SW 1271 (cell line): ENCODE data around the gene CD151.

ENCODE experiments used
- DNase-seq, 2 experiments: peaks; one replicate each; lab custom pipeline; 2025; lab: John Stamatoyannopoulos, UW

The CD151 gene

GRCh38 chr11:871472-871871 is 38.7 kb downstream of the CD151 start:
- no peak for DNase-seq

- no peak for DNase-seq
These were observed 40.0 kb downstream of the CD151 start for GRCh38 chr11:872799-873198.

GRCh38 chr11:873706-874105 is 41.0 kb downstream of the CD151 start:
- DNase-seq = no peak

- DNase-seq = no peak
These were observed 42.5 kb downstream of the CD151 start for GRCh38 chr11:875203-875602.

GRCh38 chr11:875769-876301 is 43.1 kb downstream of the CD151 start:
- DNase-seq = no peak

GRCh38 chr11:876545-876944 is 43.8 kb downstream of the CD151 start:
- DNase-seq = no peak

- peak in 1 of 2 experiments; percentile 32 for DNase-seq
These were observed 44.8 kb downstream of the CD151 start for GRCh38 chr11:877565-877964.

GRCh38 chr11:880447-880846 is 47.7 kb downstream of the CD151 start:
- no peak for DNase-seq

- no peak for DNase-seq
These were observed 49.8 kb downstream of the CD151 start for GRCh38 chr11:882596-882995.

- DNase-seq = no peak
These were observed 50.8 kb downstream of the CD151 start for GRCh38 chr11:883527-883926.

- no peak for DNase-seq
These were observed 51.9 kb downstream of the CD151 start for GRCh38 chr11:884578-885070.

GRCh38 chr11:886568-886967 is 53.8 kb downstream of the CD151 start:
- no peak for DNase-seq

- no peak for DNase-seq
These were observed 54.8 kb downstream of the CD151 start for GRCh38 chr11:887589-887988.
